HG03442 (cell line): ENCODE measurements around the gene MAP2K1.
"Not testable (repeated sequence)": the region's sequence is repeated elsewhere in the genome, so short reads cannot be mapped to it uniquely, and the experiment has no call there.

Experiments used
- ATAC-seq: cut with Tn5 transposase; IDR thresholded peaks from one replicate; pipeline ENCODE4 v1.9.1; 2021; ENCODE audit warnings: mild to moderate bottlenecking, moderate library complexity; ENCODE audit not compliant: unreplicated experiment

MAP2K1 gene

GRCh38 chr15:66422347-66422746 lies 35.6 kb downstream of the MAP2K1 start:
- ATAC-seq: no peak

GRCh38 chr15:66423149-66423548 lies 36.4 kb downstream of the MAP2K1 start:
- no peak for ATAC-seq

- no peak for ATAC-seq
Measured at GRCh38 chr15:66424963-66425612, 38.4 kb downstream of the MAP2K1 start.

GRCh38 chr15:66425837-66426236 lies 39.1 kb downstream of the MAP2K1 start:
- no peak for ATAC-seq

GRCh38 chr15:66429117-66429516 lies 42.4 kb downstream of the MAP2K1 start:
- ATAC-seq: no peak

GRCh38 chr15:66429546-66429945 lies 42.8 kb downstream of the MAP2K1 start:
- no peak for ATAC-seq

- no peak for ATAC-seq
Measured at GRCh38 chr15:66430627-66431255, 44.0 kb downstream of the MAP2K1 start.

GRCh38 chr15:66433726-66434125 lies 47.0 kb downstream of the MAP2K1 start:
- no peak for ATAC-seq

- ATAC-seq: no peak
Measured at GRCh38 chr15:66440501-66440900, 53.8 kb downstream of the MAP2K1 start.

- ATAC-seq: no peak
Measured at GRCh38 chr15:66452420-66452819, 65.7 kb downstream of the MAP2K1 start.

GRCh38 chr15:66452971-66453580 lies 66.4 kb downstream of the MAP2K1 start:
- ATAC-seq: no peak

- ATAC-seq: no peak
Measured at GRCh38 chr15:66454143-66454542, 67.4 kb downstream of the MAP2K1 start.

- ATAC-seq: no peak
Measured at GRCh38 chr15:66456211-66456610, 69.5 kb downstream of the MAP2K1 start.

GRCh38 chr15:66459818-66460615 lies 73.3 kb downstream of the MAP2K1 start:
- ATAC-seq: no peak

- not testable (repeated sequence) for ATAC-seq
Measured at GRCh38 chr15:66461294-66461693, 74.6 kb downstream of the MAP2K1 start.

GRCh38 chr15:66461917-66462316 lies 75.2 kb downstream of the MAP2K1 start:
- no peak for ATAC-seq

- ATAC-seq: no peak
Measured at GRCh38 chr15:66462627-66463026, 75.9 kb downstream of the MAP2K1 start.

GRCh38 chr15:66465294-66465693 lies 78.6 kb downstream of the MAP2K1 start:
- not testable (repeated sequence) for ATAC-seq

- ATAC-seq: not testable (repeated sequence)
Measured at GRCh38 chr15:66467162-66468040, 80.7 kb downstream of the MAP2K1 start.

- not testable (repeated sequence) for ATAC-seq
Measured at GRCh38 chr15:66470825-66471224, 84.1 kb downstream of the MAP2K1 start.
